Stomach (tissue), 4 donors: ENCODE measurements around the gene FUT6.

Experiments used
- CTCF ChIP-seq, 7 experiments: fragments of 450-650 bp in 4 of 7; fragments of 200-600 bp in 3 of 7; sonication (generic) in 3 of 7; IDR thresholded peaks; one replicate each; pipeline ENCODE4 v1.5.1; 2016 to 2019; ENCODE audit warnings: antibody characterized with exemption in 7 of 7, control low read depth in 2 of 7, mild to moderate bottlenecking in 1 of 7
- POLR2AphosphoS5 ChIP-seq, 3 donors: sonication (generic); formaldehyde crosslinking; IDR thresholded peaks; one replicate each; pipeline ENCODE4 v1.6.1; 2016; ENCODE audit warnings: antibody characterized with exemption in 3 of 3

GRCh38 chr19:5789886-5790558 lies 49.5 kb downstream of the FUT6 start:
- TF ChIP-seq CTCF (IDR thresholded peaks at IDR 0.05) = no peak
- TF ChIP-seq POLR2AphosphoS5 (IDR thresholded peaks at IDR 0.05) = no peak
